Stimulated activated CD4-positive, alpha-beta T cell treated with anti-CD3 and anti-CD28 coated beads, Interleukin-1b, Interleukin-23, amount 100 ng/mL, for 4 hours (primary cell): ENCODE measurements around the gene MBNL2.
"Not testable (repeated sequence)": the region's sequence is repeated elsewhere in the genome, so short reads cannot be mapped to it uniquely, and the experiment has no call there.

Experiments used
- DNase-seq, 2 donors: peaks; one replicate each; pipeline ENCODE4 v3.0.0-alpha.2; 2020; ENCODE audit warnings: low read depth in 2 of 2

The MBNL2 gene

GRCh38 chr13:97221989-97222700, at the start of gene MBNL2:
TSS of gene MBNL2 (plus strand) at chr13:97222333. CDS start at chr13:97276236, 53,903 bp downstream.
- DNase-seq, result peak; percentile 63 to 72

- no peak for DNase-seq
These were observed 47.5 kb upstream of the MBNL2 start for GRCh38 chr13:97174638-97175037.

GRCh38 chr13:97175041-97175440, 47.1 kb upstream of the MBNL2 start:
- DNase-seq, result no peak

- no peak for DNase-seq
These were observed 42.6 kb upstream of the MBNL2 start for GRCh38 chr13:97179501-97179900.

- no peak for DNase-seq
These were observed 39.8 kb upstream of the MBNL2 start for GRCh38 chr13:97182111-97182890.

GRCh38 chr13:97185291-97185690, 36.8 kb upstream of the MBNL2 start:
- DNase-seq, result no peak

- DNase-seq, result no peak
These were observed 36.4 kb upstream of the MBNL2 start for GRCh38 chr13:97185751-97186150.

GRCh38 chr13:97188207-97188606, 33.9 kb upstream of the MBNL2 start:
- DNase-seq, result no peak

GRCh38 chr13:97189928-97190327, 32.2 kb upstream of the MBNL2 start:
- no peak for DNase-seq

GRCh38 chr13:97191142-97191541, 31.0 kb upstream of the MBNL2 start:
- DNase-seq, result no peak

- no peak for DNase-seq
These were observed 30.5 kb upstream of the MBNL2 start for GRCh38 chr13:97191615-97192014.

- DNase-seq, result no peak
These were observed 30.0 kb upstream of the MBNL2 start for GRCh38 chr13:97192166-97192565.

GRCh38 chr13:97193577-97193976, 28.6 kb upstream of the MBNL2 start:
- DNase-seq, result no peak

- no peak for DNase-seq
These were observed 27.7 kb upstream of the MBNL2 start for GRCh38 chr13:97194479-97194878.

GRCh38 chr13:97196340-97196739, 25.8 kb upstream of the MBNL2 start:
- DNase-seq, result no peak

- no peak for DNase-seq
These were observed 23.4 kb upstream of the MBNL2 start for GRCh38 chr13:97198753-97199152.

GRCh38 chr13:97199451-97199850, 22.7 kb upstream of the MBNL2 start:
- no peak for DNase-seq

- no peak for DNase-seq
These were observed 21.8 kb upstream of the MBNL2 start for GRCh38 chr13:97200081-97200942.

- DNase-seq, result no peak
These were observed 19.4 kb upstream of the MBNL2 start for GRCh38 chr13:97202761-97203160.

GRCh38 chr13:97205465-97205864, 16.7 kb upstream of the MBNL2 start:
- no peak for DNase-seq

GRCh38 chr13:97205982-97206381, 16.2 kb upstream of the MBNL2 start:
- DNase-seq, result no peak

- not testable (repeated sequence) for DNase-seq
These were observed 14.9 kb upstream of the MBNL2 start for GRCh38 chr13:97207252-97207651.
